GM23338 (cell line): ENCODE data around the gene TBC1D14. TPM values are rescaled to one million over a fixed set of nuclear protein-coding genes. Genes with fewer than 3 reads are reported as not detected.

ENCODE experiments used
- ATAC-seq: fragments of 200-7000 bp; cut with Tn5 transposase; 3 replicates; pipeline ENCODE4 v1.9.1; 2020
- DNase-seq: peaks from one replicate; pipeline ENCODE4 v3.0.0-alpha.2; 2015; ENCODE audit warnings: low spot score
- H2AFZ ChIP-seq: fragments of 200-600 bp; sonication (generic); 2 replicates; pipeline ENCODE4 v1.8.0; 2016; ENCODE audit warnings: antibody characterized with exemption, mild to moderate bottlenecking, moderate library complexity
- H3F3A ChIP-seq: fragments of 200-600 bp; sonication (generic); replicated peaks from 2 replicates; pipeline ENCODE4 v1.8.0; 2017; ENCODE audit warnings: antibody characterized with exemption, mixed run types, low read depth
- H3K27ac ChIP-seq: fragments of 200-600 bp; sonication (generic); 2 replicates; pipeline ENCODE4 v1.6.1; 2016; ENCODE audit warnings: low read depth
- H3K27me3 ChIP-seq: fragments of 200-600 bp; sonication (generic); 2 replicates; pipeline ENCODE4 v1.8.0; 2016; ENCODE audit warnings: mild to moderate bottlenecking, mixed run types, moderate library complexity; ENCODE audit not compliant: insufficient read depth
- H3K36me3 ChIP-seq: fragments of 200-600 bp; sonication (generic); 2 replicates; pipeline ENCODE4 v1.8.0; 2016; ENCODE audit warnings: mild to moderate bottlenecking; ENCODE audit not compliant: insufficient read depth
- H3K4me1 ChIP-seq: fragments of 200-600 bp; sonication (generic); 2 replicates; pipeline ENCODE4 v1.8.0; 2016; ENCODE audit warnings: mild to moderate bottlenecking, moderate library complexity; ENCODE audit not compliant: insufficient read depth
- H3K4me2 ChIP-seq: fragments of 200-600 bp; sonication (generic); 2 replicates; pipeline ENCODE4 v1.7.1; 2017; ENCODE audit warnings: mixed run types
- H3K4me3 ChIP-seq: fragments of 200-600 bp; sonication (generic); 2 replicates; pipeline ENCODE4 v1.6.1; 2016; ENCODE audit warnings: mixed run types
- H3K79me2 ChIP-seq: fragments of 200-600 bp; sonication (generic); replicated peaks from 2 replicates; pipeline ENCODE4 v1.8.0; 2017; ENCODE audit warnings: mild to moderate bottlenecking; ENCODE audit not compliant: insufficient read depth
- H3K9me2 ChIP-seq: fragments of 200-600 bp; sonication (generic); 2 replicates; pipeline ENCODE4 v1.8.0; 2017; ENCODE audit not compliant: insufficient read depth
- H4K20me1 ChIP-seq: fragments of 200-600 bp; sonication (generic); replicated peaks from 2 replicates; pipeline ENCODE4 v1.8.0; 2017; ENCODE audit warnings: mild to moderate bottlenecking; ENCODE audit not compliant: insufficient read depth
- H3K27ac Mint-ChIP-seq: 2 replicates; pipeline ENCODE4 v1.8.0; 2020; ENCODE audit warnings: inconsistent platforms, mild to moderate bottlenecking, moderate library complexity, mixed read lengths
- H3K27me3 Mint-ChIP-seq: 3 replicates; pipeline ENCODE4 v1.8.0; 2022; ENCODE audit warnings: low read depth, mild to moderate bottlenecking, moderate library complexity, mixed read lengths, inconsistent platforms; ENCODE audit not compliant: insufficient read depth, poor library complexity
- H3K36me3 Mint-ChIP-seq: 3 replicates; pipeline ENCODE4 v1.8.0; 2021; ENCODE audit warnings: low read depth, mild to moderate bottlenecking, inconsistent platforms, moderate library complexity, mixed read lengths
- H3K4me1 Mint-ChIP-seq: 3 replicates; pipeline ENCODE4 v1.8.0; 2020; ENCODE audit warnings: mild to moderate bottlenecking, inconsistent platforms, mixed read lengths
- H3K4me3 Mint-ChIP-seq: 3 replicates; pipeline ENCODE4 v1.8.0; 2021; ENCODE audit warnings: moderate library complexity, mild to moderate bottlenecking, inconsistent platforms, mixed read lengths
- H3K9me3 Mint-ChIP-seq: 3 replicates; pipeline ENCODE4 v1.8.0; 2020; ENCODE audit warnings: moderate library complexity, mild to moderate bottlenecking, inconsistent platforms, mixed read lengths
- ETS1 ChIP-seq: IDR thresholded peaks from 2 replicates; pipeline ENCODE4 v1.6.1; 2016; ENCODE audit warnings: antibody characterized with exemption
- EZH2phosphoT487 ChIP-seq: fragments of 200-600 bp; sonication (generic); IDR thresholded peaks from one replicate; pipeline ENCODE4 v1.8.1; 2018; ENCODE audit warnings: antibody characterized with exemption; ENCODE audit not compliant: unreplicated experiment
- POLR2AphosphoS5 ChIP-seq: IDR thresholded peaks from 2 replicates; pipeline ENCODE4 v1.6.1; 2016; ENCODE audit warnings: antibody characterized with exemption, low read depth
- REST ChIP-seq: IDR thresholded peaks from one replicate; pipeline ENCODE4 v1.6.1; 2018; ENCODE audit warnings: antibody characterized with exemption; ENCODE audit not compliant: unreplicated experiment
- ZNF462 ChIP-seq: fragments of 250-450 bp; sonication (Bioruptor Pico); IDR thresholded peaks from 2 replicates; pipeline ENCODE4 v1.5.0; 2020; ENCODE audit warnings: mild to moderate bottlenecking, moderate library complexity
- polyA plus RNA-seq: library from polyadenylated mRNA; unstranded; fragments of >200 nt; fragmentation: Nextera tagmentation; extraction: Ambion mirVana; gene quantifications from 2 replicates; pipeline ENCODE4 v1.2.1, GENCODE V29; 2016
- total RNA-seq: library from RNA; depleted of rRNA; stranded (reverse); fragments of >200 nt; shearing (Covaris generic); gene quantifications from 2 replicates; pipeline ENCODE4 v1.2.3, GENCODE V29; 2014
- TF ChIP-seq, protein P1 (sequence below), 2 experiments: fragments of 200-600 bp in 1 of 2; sonication (generic) in 1 of 2; conservative IDR thresholded peaks; 2 replicates each; pipeline versions ENCODE4 v1.5.1 to v1.6.1; 2016 to 2017; ENCODE audit warnings: antibody characterized with exemption in 2 of 2, low read depth in 2 of 2, mild to moderate bottlenecking in 2 of 2, moderate library complexity in 1 of 2

Gene TBC1D14
- total and polyA plus RNA-seq, 2 experiments from 2014 or later = 18.2 to 59.7 TPM

- no peak overlapping the region for H3K4me3 ChIP-seq
- no peak for TF ChIP-seq REST
- no peak for TF ChIP-seq ETS1
- no peak for TF ChIP-seq ZNF462 (CRISPR knock-in tag)
- TF ChIP-seq EZH2phosphoT487 = no peak
- TF ChIP-seq, protein P1, sequence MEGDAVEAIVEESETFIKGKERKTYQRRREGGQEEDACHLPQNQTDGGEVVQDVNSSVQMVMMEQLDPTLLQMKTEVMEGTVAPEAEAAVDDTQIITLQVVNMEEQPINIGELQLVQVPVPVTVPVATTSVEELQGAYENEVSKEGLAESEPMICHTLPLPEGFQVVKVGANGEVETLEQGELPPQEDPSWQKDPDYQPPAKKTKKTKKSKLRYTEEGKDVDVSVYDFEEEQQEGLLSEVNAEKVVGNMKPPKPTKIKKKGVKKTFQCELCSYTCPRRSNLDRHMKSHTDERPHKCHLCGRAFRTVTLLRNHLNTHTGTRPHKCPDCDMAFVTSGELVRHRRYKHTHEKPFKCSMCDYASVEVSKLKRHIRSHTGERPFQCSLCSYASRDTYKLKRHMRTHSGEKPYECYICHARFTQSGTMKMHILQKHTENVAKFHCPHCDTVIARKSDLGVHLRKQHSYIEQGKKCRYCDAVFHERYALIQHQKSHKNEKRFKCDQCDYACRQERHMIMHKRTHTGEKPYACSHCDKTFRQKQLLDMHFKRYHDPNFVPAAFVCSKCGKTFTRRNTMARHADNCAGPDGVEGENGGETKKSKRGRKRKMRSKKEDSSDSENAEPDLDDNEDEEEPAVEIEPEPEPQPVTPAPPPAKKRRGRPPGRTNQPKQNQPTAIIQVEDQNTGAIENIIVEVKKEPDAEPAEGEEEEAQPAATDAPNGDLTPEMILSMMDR (conservative IDR thresholded peaks at IDR 0.05; ENCODE audit: low read depth in 2 of 2) = no peak
- TF ChIP-seq POLR2AphosphoS5 = no peak
- no peaks in the 10 kb centered on the region for H3K27me3 ChIP-seq
- no peak overlapping the region for H3K4me3 Mint-ChIP-seq
- H3K27ac ChIP-seq = no peak overlapping the region
- no peak overlapping the region for H2AFZ ChIP-seq
- DNase-seq (no peak), ATAC-seq (no peak)
- peaks cover 10% of the 10 kb centered on the region for H3K27me3 Mint-ChIP-seq
- H3K4me1 ChIP-seq = no peaks in the 10 kb centered on the region
- no peak overlapping the region for H3K27ac Mint-ChIP-seq
- peaks cover 34% of the 10 kb centered on the region for H3K4me1 Mint-ChIP-seq
- H3K79me2 ChIP-seq = peaks cover 41% of the 10 kb centered on the region
- no peaks in the 10 kb centered on the region for H3F3A ChIP-seq
- H3K9me2 ChIP-seq = no peaks in the 10 kb centered on the region
- H3K9me3 Mint-ChIP-seq = no peaks in the 10 kb centered on the region; the same call in 2 of the 3 replicates
- H4K20me1 ChIP-seq = peaks cover 33% of the 10 kb centered on the region
- no peak overlapping the region for H3K4me2 ChIP-seq
- no peaks in the 10 kb centered on the region for H3K36me3 ChIP-seq
- peaks cover 5% of the 10 kb centered on the region for H3K36me3 Mint-ChIP-seq
Measured at GRCh38 chr4:7051144-7051495, 141.5 kb downstream of the TBC1D14 start.
